Suppressor macrophage treated with lipopolysaccharide for 1 hour (primary cell): ENCODE results near the gene FARSA.
A peak's percentile ranks its signal among the peaks of the same experiment; 100 is the strongest.
"Not testable (repeated sequence)": the region's sequence is repeated elsewhere in the genome, so short reads cannot be mapped to it uniquely, and the experiment has no call there.

Experiments
- DNase-seq, 3 donors: peaks; one replicate each; pipeline ENCODE4 v3.0.0-alpha.2; 2020 to 2022

FARSA gene

DNA sequence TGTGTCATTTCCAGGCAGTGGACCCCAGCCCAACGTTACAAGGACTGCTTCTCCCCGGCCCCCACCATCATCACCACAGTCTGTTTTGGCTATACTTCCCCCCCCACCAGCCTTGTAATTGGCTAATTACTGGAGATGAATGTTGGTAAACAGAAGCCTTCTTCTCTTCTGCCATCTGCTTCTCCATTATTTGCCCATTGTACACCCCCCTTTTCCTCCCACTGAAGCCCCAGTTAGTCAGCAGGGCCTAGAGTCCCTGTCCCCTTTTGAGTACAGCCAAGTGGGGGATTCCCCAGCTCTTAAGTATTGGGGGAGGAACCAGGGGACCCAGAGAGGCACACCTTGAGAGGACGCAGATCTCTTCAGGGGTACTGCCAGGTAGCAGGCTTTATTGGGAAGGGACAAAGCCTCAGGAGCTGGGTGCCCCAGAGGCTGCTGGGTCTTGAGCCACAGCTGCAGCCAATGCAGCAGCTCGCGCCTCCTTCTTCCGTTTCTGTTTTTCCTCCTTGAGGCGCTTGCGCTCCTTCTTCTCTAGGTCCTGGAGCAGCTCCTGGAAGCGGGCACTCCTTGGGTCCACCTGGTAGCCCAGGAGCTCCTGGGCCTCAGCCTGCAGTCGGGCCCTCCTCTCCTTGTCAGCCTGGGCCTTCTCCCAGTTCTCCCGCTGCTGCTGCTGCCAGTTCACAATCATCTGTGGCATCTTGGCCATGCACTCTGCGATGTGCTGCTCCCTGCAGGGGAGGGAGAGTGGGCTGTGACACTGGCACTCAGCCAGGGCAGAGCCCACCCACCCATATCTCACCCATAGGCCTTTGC, 20.5 kb upstream of the FARSA start:
- peak; percentile 41 to 70 (median 56) for DNase-seq

DNA sequence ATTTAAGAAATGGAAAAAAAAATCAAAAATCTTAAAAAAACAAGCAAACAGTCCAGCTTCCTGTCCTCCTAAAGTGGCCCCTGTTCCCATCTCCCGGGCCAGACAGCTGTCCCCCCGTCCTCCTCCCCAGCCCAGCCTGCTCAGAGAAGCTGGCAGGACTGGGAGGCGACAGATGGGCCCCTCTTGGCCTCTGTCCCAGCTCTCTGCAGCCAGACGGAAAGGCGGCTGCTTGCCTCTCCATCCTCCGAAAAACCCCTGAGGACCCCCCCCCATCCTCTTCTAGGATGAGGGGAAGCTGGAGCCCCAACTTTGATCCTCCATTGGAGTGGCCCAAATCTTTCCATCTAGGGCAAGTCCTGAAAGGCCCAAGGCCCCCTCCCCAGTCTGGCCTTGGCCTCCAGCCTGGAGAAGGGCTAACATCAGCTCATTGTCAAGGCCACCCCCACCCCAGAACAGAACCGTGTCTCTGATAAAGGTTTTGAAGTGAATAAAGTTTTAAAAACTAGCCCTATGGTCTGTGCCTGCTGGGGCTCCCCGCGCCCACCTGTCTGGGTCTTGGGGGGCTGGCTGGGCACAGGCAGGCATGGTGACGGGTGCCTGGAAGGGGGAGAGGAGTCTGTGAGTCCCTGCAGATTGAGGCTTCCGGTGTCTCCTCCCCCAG, 19.8 kb upstream of the FARSA start:
- DNase-seq = no peak

DNA sequence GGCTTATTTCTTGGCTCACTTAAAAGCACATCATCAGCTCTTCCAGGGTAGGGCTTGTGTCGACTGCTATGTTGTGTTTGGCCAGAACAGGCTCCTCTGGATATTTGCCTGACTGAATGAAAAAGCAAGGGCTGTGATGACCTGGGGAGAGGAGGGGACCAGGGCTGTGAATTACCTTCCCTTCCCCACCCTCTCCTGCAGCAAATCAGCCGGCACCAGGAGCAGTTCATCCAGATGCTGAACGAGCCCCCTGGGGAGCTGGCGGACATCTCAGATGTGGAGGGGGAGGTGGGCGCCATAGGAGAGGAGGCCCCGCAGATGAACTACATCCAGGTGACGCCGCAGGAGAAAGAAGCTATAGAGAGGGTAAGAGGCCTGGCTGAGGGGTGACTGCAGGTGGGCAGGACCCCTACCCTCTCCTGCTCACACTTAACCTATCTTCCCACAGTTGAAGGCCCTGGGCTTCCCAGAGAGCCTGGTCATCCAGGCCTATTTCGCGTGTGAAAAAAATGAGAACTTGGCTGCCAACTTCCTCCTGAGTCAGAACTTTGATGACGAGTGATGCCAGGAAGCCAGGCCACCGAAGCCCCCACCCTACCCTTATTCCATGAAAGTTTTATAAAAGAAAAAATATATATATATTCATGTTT, 19.1 kb upstream of the FARSA start:
- peak; percentile 84 to 92 (median 89) for DNase-seq

DNA sequence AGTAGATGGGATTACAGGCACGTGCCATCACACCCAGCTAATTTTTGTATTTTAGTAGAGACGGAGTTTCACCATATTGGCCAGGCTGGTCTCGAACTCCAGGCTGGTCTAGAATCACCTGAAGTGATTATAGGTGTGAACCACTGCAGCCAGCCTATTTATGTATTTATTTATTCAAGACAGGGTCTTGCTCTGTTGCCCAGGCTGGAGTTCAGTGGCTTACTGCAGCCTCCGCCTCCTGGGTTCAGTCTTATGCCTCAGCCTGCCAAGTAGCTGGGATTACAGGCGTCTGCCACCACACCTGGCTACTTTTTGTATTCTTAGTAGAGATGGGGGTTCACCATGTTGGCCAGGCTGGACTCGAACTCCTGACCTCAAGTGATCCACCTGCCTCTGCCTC, 18.5 kb upstream of the FARSA start:
- DNase-seq = not testable (repeated sequence)

DNA sequence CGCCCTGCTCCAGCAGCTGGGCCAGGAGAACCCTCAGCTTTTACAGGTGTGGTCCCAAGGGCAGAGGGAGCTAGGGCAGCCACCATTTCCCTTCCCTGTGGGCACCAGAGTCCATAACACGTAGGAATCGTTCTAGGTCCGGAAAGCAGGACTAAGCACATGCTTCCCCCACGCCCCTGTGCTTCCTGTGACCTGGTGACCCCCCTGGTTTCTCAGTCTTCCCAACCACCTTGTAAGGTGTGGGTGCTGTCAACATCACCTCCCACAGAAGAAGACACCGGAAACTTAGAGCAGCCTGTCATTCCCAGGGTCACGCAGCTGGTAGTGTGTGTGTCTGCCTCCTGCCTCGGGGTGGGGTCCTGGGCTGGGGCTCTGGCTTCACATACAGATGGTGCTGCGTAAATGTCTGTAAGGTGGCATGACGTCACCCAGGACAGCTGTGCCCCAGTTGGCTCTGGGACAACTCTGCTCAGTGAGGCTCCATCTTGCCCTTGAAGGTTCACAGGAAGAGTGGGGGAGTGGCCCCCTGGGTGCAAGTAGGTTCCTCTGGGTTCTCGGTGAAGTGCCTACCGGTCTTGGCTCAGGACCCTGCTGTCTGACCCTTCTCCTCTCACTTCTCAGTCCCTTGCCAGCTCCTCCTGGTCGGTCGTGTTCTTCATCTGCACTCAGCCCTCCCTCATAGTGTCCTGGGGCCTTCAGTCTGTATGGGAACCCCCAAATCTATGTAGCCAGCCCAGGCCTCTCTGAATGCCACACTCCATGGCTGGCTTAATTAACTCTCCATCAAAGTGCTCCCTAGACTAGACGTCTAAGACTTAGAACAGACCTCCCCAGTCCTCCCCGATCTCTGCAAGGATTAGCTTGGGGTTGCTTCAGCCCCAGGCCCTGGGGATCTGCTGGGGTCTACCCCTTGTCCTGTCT, 16.1 kb upstream of the FARSA start:
- no peak for DNase-seq

DNA sequence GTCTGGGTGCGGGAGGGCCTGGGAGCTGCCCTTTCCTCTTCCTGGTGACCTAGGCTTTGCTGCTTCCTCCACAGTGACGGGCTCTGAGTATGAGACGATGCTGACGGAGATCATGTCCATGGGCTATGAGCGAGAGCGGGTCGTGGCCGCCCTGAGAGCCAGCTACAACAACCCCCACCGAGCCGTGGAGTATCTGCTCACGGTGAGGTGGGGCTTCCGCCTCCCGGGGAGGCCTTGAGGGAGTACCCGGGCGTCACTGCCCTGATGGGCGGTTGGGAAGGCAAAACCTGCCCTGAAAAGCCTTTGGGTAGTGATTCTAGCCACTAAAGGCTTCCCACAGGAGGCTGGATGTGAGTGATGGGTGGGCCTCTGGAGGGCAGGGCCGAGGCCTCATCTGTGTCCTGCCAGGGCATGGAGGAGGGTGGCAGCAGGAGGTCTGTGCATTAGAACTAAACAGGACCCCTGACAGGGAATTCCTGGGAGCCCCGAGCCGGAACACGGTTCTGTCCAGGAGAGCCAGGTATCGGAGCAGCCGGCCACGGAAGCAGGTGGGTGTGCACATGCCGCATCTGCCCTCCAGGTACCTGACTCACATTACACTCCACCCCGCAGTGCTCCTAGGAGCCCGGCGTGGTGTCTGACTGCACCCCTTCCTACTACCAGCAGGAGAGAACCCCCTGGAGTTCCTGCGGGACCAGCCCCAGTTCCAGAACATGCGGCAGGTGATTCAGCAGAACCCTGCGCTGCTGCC, 15.3 kb upstream of the FARSA start:
- DNase-seq = no peak

DNA sequence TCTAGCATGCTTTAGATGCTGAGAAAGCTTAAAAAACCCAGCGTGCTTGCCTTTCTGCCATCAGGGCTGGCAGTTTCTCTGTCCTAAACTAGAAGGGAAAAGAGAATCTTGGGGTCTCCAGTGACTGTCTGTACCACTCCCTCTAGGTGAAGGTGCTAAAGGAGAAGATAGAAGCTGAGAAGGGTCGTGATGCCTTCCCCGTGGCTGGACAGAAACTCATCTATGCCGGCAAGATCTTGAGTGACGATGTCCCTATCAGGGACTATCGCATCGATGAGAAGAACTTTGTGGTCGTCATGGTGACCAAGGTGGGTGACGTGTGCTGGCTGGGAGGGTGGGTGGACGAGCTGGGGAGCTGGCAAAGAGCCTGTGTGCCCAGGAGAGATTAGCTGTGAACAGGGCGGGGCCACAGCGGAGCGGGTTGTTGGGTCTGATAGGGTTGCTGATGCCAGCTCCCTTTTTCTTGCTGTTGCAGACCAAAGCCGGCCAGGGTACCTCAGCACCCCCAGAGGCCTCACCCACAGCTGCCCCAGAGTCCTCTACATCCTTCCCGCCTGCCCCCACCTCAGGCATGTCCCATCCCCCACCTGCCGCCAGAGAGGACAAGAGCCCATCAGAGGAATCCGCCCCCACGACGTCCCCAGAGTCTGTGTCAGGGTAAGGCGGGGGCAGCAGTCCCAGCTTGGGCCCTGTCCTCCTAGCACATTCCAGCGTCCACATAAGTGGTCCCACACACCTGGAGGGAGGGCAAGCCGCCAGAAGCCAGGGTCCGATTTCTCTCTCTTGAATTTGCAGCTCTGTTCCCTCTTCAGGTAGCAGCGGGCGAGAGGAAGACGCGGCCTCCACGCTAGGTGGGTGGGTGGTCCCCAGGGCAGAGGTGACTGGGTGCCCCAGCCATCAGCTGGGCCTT, 14.4 kb upstream of the FARSA start:
- no peak for DNase-seq

DNA sequence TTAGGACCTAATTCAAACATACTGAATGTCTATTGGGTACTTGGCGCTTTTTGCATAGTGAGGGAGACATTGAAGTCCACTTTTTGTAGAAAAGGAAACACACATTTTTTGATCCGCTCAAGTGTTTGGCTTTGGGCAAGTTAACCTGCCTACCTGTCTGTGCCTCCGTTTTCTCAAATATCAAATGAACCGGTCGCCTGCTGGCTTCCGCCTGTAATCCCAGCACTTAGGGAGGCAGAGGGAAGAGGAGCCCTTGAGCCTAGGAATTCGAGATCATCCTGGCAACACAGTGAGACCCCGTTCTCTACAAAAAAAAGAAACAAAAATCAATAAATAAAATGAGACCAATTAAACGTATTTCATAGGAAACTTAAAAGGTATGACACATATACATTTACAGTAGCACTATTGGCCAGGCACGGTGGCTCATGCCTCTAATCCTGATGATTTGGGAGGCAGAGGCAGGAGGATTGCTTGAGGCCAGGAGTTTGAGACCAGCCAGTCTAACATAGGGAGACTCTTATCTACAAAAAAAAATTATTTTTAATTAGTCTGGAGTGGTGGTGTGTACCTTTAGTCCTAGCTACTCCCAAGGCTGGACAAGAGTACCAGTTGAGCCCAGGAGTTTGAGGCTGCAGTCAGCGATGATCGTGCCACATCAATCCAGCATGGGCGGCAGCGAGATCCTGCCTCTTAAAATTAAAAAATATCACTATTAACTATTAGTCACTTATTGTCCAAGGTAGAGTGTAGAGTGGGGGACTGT, 13.4 kb upstream of the FARSA start:
- DNase-seq = no peak

DNA sequence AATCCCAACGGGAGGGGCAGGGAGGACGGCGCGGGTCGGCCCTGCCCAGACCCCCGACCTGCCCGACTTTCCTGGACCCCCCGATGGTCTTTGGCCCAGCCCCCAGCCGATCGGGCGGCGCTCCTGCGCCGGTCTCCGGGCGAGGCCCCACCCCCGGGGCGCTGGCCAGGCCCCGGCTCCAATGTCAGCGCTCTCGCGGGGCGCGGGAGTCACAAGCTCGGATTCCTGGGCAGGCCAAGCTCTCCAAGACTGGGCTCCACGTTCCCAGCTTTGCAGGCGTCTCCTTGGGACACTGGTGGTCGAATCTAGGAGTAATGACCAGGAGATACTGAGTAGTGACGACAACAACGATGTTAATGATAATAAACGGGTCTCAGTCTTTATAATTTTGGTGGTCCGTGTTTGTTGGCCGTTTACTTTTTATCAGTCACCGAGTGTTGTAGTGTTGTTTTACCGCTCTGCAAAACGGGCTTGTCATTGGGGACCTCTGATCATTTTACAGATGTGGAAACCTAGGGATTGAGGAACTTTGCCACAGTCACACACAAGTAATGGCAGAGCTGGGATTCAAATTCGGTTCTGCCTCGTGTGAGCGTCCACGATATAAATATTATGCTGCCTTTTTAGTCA, 12.7 kb upstream of the FARSA start:
- peak; percentile 74 to 88 (median 77) for DNase-seq

DNA sequence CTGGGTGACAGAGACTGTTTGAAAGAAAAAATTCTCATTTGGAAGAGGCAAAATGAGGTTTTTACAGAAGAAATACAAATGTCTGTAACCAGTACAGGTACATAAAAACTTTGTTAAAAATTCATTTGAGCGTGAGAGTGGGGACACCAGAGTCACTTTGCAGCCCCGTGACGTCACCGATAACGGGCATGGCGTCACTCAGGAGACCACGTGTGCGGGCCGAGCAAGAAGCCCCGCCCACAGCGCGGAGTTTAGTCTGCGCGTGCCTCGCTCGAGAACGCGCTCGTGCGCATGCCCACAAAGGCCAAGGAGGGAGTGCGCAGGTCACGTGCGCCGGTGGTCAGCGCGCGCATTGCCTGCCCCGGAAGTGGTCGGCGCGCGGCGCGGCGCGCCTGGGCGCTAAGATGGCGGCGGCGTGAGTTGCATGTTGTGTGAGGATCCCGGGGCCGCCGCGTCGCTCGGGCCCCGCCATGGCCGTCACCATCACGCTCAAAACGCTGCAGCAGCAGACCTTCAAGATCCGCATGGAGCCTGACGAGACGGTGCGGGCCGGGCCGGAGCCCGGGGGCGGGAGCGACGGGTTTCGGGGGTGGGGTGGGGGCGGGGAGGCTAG, 12.1 kb upstream of the FARSA start, which contains the start of gene RAD23A:
RAD23A (plus strand) TSS at position 384 of the 613 bp plus-strand sequence; CDS start at position 471, 87 bp downstream.
- peak; percentile 100 for DNase-seq

DNA sequence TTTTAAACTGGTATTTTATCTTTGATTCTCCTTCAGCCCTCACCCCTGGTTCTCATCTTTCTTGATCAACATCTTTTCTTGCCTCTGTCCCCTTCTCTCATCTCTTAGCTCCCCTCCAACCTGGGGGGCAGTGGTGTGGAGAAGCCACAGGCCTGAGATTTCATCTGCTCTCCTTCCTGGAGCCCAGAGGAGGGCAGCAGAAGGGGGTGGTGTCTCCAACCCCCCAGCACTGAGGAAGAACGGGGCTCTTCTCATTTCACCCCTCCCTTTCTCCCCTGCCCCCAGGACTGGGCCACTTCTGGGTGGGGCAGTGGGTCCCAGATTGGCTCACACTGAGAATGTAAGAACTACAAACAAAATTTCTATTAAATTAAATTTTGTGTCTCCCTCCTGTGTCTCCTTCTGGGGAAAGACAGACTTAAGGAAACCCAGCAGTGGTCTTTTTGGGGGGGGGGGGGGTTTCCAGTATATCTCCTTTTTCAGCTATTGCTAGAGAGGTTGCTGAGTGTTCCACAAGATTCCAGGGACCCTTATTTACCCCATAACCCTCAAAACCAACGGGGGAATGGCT, 10.7 kb upstream of the FARSA start:
- no peak for DNase-seq

DNA sequence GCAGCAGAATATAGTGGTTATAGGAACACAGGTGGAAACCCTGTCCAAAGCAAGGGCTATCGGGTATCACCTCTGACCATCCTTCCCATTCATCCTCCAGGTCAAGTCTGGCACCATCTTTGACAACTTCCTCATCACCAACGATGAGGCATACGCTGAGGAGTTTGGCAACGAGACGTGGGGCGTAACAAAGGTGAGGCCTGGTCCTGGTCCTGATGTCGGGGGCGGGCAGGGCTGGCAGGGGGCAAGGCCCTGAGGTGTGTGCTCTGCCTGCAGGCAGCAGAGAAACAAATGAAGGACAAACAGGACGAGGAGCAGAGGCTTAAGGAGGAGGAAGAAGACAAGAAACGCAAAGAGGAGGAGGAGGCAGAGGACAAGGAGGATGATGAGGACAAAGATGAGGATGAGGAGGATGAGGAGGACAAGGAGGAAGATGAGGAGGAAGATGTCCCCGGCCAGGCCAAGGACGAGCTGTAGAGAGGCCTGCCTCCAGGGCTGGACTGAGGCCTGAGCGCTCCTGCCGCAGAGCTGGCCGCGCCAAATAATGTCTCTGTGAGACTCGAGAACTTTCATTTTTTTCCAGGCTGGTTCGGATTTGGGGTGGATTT, 10.0 kb upstream of the FARSA start:
- DNase-seq = no peak

DNA sequence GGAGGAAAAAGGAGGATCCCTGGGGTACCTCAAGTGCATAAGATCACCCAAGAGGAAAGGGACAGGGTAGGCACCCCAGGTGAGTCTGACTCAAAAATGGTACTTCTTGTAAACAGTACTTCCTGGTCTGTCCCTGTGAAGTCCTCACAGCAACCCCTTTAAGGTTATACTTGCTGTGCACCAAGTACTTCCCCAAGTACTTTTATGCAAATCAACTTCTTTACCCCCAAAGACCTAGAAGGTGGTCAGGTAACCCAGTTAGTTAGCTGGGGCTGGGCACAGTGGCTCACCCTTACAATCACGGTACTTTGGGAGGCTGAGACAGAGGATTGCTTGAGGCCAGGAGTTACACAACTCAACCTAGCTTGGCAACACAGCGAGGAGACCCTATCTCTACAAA, 7.4 kb upstream of the FARSA start:
- DNase-seq = no peak

DNA sequence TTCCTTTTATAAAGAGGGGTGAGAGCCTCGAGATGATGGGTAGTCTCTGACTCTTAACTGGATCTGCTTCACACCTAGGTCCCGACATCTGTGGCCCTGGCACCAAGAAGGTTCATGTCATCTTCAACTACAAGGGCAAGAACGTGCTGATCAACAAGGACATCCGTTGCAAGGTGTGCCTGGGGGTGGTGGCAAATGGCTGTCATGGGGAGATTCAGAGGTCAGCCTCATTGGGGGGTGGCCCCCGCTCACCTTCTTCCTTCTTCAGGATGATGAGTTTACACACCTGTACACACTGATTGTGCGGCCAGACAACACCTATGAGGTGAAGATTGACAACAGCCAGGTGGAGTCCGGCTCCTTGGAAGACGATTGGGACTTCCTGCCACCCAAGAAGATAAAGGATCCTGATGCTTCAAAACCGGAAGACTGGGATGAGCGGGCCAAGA, 6.5 kb upstream of the FARSA start:
- DNase-seq = no peak

DNA sequence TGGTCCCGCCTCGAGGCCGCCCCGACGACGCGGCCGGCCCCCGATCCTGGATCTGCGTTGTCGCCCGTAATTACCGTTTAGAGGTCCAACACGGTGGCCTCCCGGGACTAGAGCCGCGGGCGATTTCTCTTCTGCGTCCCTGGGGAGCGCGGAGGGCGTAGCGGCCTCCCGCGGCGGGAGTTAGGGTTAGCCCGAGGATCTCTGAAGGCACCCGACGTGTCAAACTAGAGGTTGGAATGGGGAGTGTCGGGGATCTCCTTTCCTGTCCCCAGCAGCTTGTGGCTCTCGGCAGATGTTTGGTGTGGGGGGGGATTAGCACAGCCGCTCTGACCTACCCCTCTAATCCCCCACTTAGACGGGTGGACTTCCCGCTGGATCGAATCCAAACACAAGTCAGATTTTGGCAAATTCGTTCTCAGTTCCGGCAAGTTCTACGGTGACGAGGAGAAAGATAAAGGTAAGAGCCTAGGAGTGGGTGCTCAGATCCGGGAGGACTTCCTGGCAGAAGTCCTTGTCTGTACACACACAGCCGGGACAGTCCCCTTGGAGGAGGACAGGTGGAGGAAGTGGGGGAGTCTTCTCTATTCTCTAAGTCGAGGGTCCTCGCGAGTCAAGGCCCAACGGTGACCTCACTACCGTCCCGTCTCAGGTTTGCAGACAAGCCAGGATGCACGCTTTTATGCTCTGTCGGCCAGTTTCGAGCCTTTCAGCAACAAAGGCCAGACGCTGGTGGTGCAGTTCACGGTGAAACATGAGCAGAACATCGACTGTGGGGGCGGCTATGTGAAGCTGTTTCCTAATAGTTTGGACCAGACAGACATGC, 5.5 kb upstream of the FARSA start:
- DNase-seq = peak; percentile 64 to 66 (median 65)

DNA sequence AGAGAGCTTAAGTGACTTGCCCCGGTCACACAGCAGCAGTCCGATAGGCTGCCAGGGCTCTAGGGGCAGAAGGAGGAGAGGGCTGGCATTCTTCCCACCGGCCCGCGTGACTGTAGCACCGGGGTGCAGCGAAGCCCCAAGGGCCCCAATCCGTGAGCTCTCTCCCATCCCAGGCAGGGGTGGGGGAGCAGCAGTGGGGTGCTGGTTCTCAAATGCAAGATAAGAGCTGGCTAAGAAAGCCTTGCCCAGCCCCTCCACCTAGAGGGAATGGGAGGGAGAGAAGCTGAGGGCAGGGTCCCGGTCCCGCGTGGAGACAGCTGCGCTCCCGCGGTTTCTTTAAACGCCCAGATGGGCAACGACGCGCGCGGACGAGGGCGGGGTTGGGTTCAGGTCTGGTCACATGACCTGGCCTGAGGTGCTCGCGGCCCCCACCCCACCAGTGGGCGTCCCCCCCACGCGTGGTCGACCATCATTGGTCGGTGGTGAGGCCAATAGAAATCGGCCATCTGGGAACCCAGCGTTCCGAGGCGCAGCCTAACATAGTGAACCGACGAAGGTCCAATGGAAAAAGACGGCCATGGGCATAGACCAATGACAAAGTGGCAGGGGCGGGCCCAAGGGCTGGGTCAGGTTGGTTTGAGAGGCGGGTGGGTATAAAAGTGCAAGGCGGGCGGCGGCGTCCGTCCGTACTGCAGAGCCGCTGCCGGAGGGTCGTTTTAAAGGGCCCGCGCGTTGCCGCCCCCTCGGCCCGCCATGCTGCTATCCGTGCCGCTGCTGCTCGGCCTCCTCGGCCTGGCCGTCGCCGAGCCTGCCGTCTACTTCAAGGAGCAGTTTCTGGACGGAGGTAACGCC, 4.6 kb upstream of the FARSA start, which contains the start of gene CALR:
CALR (plus strand) TSS at position 683 of the 852 bp plus-strand sequence; CDS start at position 754, 71 bp downstream.
- DNase-seq = peak; percentile 98 to 99 (median 99)
